Skin epidermis (tissue), 12 donors: ENCODE data around the gene TDRD7.

Experiments
- H3K27ac ChIP-seq, 21 experiments: fragments of 200-600 bp; sonication (generic) in 11 of 21; one replicate each; pipeline ENCODE4 v1.5.0; 2020; ENCODE audit warnings: mild to moderate bottlenecking in 3 of 21, inconsistent platforms in 2 of 21, moderate library complexity in 2 of 21
- H3K4me3 ChIP-seq, 7 experiments: fragments of 200-600 bp; sonication (generic) in 2 of 7; one replicate each; pipeline ENCODE4 v1.5.0; 2020; ENCODE audit warnings: inconsistent platforms in 2 of 7, mild to moderate bottlenecking in 2 of 7, moderate library complexity in 1 of 7

The TDRD7 gene

GRCh38 chr9:97518166-97518908, 106.4 kb downstream of the TDRD7 start:
- no peak overlapping the region for H3K4me3 ChIP-seq
- H3K27ac ChIP-seq, result no peak overlapping the region

GRCh38 chr9:97518909-97519307, 107.0 kb downstream of the TDRD7 start:
- no peak overlapping the region for H3K4me3 ChIP-seq
- H3K27ac ChIP-seq, result no peak overlapping the region

- H3K27ac ChIP-seq, result no peak overlapping the region
- H3K4me3 ChIP-seq, result no peak overlapping the region
Observed at GRCh38 chr9:97519441-97519970, 107.6 kb downstream of the TDRD7 start.

GRCh38 chr9:97521576-97522333, 109.9 kb downstream of the TDRD7 start:
- H3K4me3 ChIP-seq, result no peak overlapping the region
- no peak overlapping the region for H3K27ac ChIP-seq

GRCh38 chr9:97524424-97524823, 112.5 kb downstream of the TDRD7 start:
- H3K27ac ChIP-seq, result no peak overlapping the region
- no peak overlapping the region for H3K4me3 ChIP-seq

GRCh38 chr9:97525451-97525850, 113.6 kb downstream of the TDRD7 start:
- H3K27ac ChIP-seq, result no peak overlapping the region
- H3K4me3 ChIP-seq, result no peak overlapping the region

- no peak overlapping the region for H3K4me3 ChIP-seq
- no peak overlapping the region for H3K27ac ChIP-seq
Observed at GRCh38 chr9:97526895-97527575, 115.1 kb downstream of the TDRD7 start.

GRCh38 chr9:97527626-97528528, 116.0 kb downstream of the TDRD7 start:
- H3K4me3 ChIP-seq, result no peak overlapping the region
- no peak overlapping the region for H3K27ac ChIP-seq

- H3K27ac ChIP-seq, result peak overlapping the region in 3 of 21 experiments; percentile 10 to 43 (median 11)
Observed at GRCh38 chr9:97528529-97529230, 116.8 kb downstream of the TDRD7 start.

GRCh38 chr9:97529363-97530076, 117.6 kb downstream of the TDRD7 start:
- H3K4me3 ChIP-seq, result no peak overlapping the region
- H3K27ac ChIP-seq, result peak overlapping the region in 1 of 21 experiments; percentile 11

More at GRCh38 chr9:97528529-97529230, 116.8 kb downstream of the TDRD7 start:
- H3K4me3 ChIP-seq, result no peak overlapping the region

- Histone ChIP-seq H3K27ac (no peak overlapping the region), H3K4me3 (no peak overlapping the region)
Observed at GRCh38 chr9:97531888-97532376, 120.0 kb downstream of the TDRD7 start.

GRCh38 chr9:97534185-97534584, 122.3 kb downstream of the TDRD7 start:
- H3K27ac ChIP-seq, result no peak overlapping the region
- no peak overlapping the region for H3K4me3 ChIP-seq

GRCh38 chr9:97534961-97535594, 123.2 kb downstream of the TDRD7 start:
- Histone ChIP-seq H3K4me3 (no peak overlapping the region), H3K27ac (no peak overlapping the region)

- no peak overlapping the region for H3K27ac ChIP-seq
- no peak overlapping the region for H3K4me3 ChIP-seq
Observed at GRCh38 chr9:97535771-97536170, 123.9 kb downstream of the TDRD7 start.

GRCh38 chr9:97536480-97536879, 124.6 kb downstream of the TDRD7 start:
- no peak overlapping the region for H3K4me3 ChIP-seq
- no peak overlapping the region for H3K27ac ChIP-seq

GRCh38 chr9:97543561-97543960, 131.7 kb downstream of the TDRD7 start:
- Histone ChIP-seq H3K4me3 (no peak overlapping the region), H3K27ac (no peak overlapping the region)

- Histone ChIP-seq H3K4me3 (no peak overlapping the region), H3K27ac (no peak overlapping the region)
Observed at GRCh38 chr9:97545486-97545885, 133.6 kb downstream of the TDRD7 start.
